Measurements from ENCODE around the gene CCSAP.
"Not testable (repeated sequence)": the region's sequence is repeated elsewhere in the genome, so short reads cannot be mapped to it uniquely, and the experiment has no call there.

The CCSAP gene

DNA sequence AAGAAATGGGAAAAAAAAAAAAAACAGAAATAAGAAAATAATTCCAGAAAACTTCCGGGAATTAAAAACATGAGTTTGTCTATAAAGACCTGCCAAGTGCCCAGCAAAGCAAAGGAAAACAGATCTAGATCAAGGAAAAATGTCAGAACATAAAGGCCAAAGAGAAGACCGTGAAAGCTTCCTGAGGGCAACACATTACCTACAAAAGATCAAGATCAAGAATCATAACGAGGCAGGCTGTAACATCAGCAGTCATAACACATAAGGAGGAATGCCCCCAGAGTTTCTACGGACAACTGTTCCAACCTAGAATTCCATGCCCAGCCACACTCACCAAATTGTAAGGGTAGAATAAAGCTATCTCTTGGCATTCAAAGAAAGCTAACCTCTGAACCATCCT lies 3.8 kb downstream of the CCSAP start:
- no peak overlapping the region for H3K4me3 ChIP-seq (ENCODE audit: low read length)
- peaks cover 14% of the 10 kb centered on the region for H3K4me1 ChIP-seq (ENCODE audit: control insufficient read depth, insufficient read depth, low read length)
- no peaks in the 10 kb centered on the region for H3K36me3 ChIP-seq (ENCODE audit: control insufficient read depth, insufficient read depth, low read length)
- H3K9ac ChIP-seq (ENCODE audit: low read length) = no peak overlapping the region
- H3K9me3 ChIP-seq (ENCODE audit: control insufficient read depth, low read length) = no peaks in the 10 kb centered on the region
- H3K27me3 ChIP-seq (ENCODE audit: control insufficient read depth, insufficient read depth, low read length) = peaks cover 1% of the 10 kb centered on the region

- Histone ChIP-seq H3K9me3 (ENCODE audit: control insufficient read depth, low read length) (no peaks in the 10 kb centered on the region), H3K9ac (ENCODE audit: low read length) (no peak overlapping the region), H3K36me3 (ENCODE audit: control insufficient read depth, insufficient read depth, low read length) (no peaks in the 10 kb centered on the region), H3K27me3 (ENCODE audit: control insufficient read depth, insufficient read depth, low read length) (no peaks in the 10 kb centered on the region), H3K4me3 (ENCODE audit: low read length) (no peak overlapping the region), H3K4me1 (ENCODE audit: control insufficient read depth, insufficient read depth, low read length) (peaks cover 3% of the 10 kb centered on the region)
Measured at GRCh38 chr1:229336345-229336744, 6.5 kb downstream of the CCSAP start.

- H3K9me3 ChIP-seq (ENCODE audit: control insufficient read depth, low read length) = no peaks in the 10 kb centered on the region
- no peak overlapping the region for H3K4me3 ChIP-seq (ENCODE audit: low read length)
- H3K4me1 ChIP-seq (ENCODE audit: control insufficient read depth, insufficient read depth, low read length) = no peaks in the 10 kb centered on the region
- no peaks in the 10 kb centered on the region for H3K27me3 ChIP-seq (ENCODE audit: control insufficient read depth, insufficient read depth, low read length)
- H3K36me3 ChIP-seq (ENCODE audit: control insufficient read depth, insufficient read depth, low read length) = no peaks in the 10 kb centered on the region
- H3K9ac ChIP-seq (ENCODE audit: low read length) = no peak overlapping the region
Measured at GRCh38 chr1:229334716-229335115, 8.1 kb downstream of the CCSAP start.

- Histone ChIP-seq H3K4me3 (ENCODE audit: low read length) (no peak overlapping the region), H3K36me3 (ENCODE audit: control insufficient read depth, insufficient read depth, low read length) (no peaks in the 10 kb centered on the region)
Measured at GRCh38 chr1:229334269-229334668, 8.6 kb downstream of the CCSAP start.

GRCh38 chr1:229328598-229329362 lies 14.1 kb downstream of the CCSAP start:
- H3K4me1 ChIP-seq (ENCODE audit: control insufficient read depth, insufficient read depth, low read length) = no peaks in the 10 kb centered on the region
- H3K4me3 ChIP-seq (ENCODE audit: low read length) = no peak overlapping the region
- no peaks in the 10 kb centered on the region for H3K36me3 ChIP-seq (ENCODE audit: control insufficient read depth, insufficient read depth, low read length)
- no peaks in the 10 kb centered on the region for H3K9me3 ChIP-seq (ENCODE audit: control insufficient read depth, low read length)
- H3K27me3 ChIP-seq (ENCODE audit: control insufficient read depth, insufficient read depth, low read length) = no peaks in the 10 kb centered on the region
- H3K9ac ChIP-seq (ENCODE audit: low read length) = no peak overlapping the region

More at GRCh38 chr1:229334269-229334668, 8.6 kb downstream of the CCSAP start:
- Histone ChIP-seq H3K9me3 (ENCODE audit: control insufficient read depth, low read length) (no peaks in the 10 kb centered on the region), H3K27me3 (ENCODE audit: control insufficient read depth, insufficient read depth, low read length) (no peaks in the 10 kb centered on the region), H3K4me1 (ENCODE audit: control insufficient read depth, insufficient read depth, low read length) (no peaks in the 10 kb centered on the region), H3K9ac (ENCODE audit: low read length) (no peak overlapping the region)

GRCh38 chr1:229327765-229328164 lies 15.1 kb downstream of the CCSAP start:
- not testable (repeated sequence) for H3K36me3 ChIP-seq (ENCODE audit: control insufficient read depth, insufficient read depth, low read length)

DNA sequence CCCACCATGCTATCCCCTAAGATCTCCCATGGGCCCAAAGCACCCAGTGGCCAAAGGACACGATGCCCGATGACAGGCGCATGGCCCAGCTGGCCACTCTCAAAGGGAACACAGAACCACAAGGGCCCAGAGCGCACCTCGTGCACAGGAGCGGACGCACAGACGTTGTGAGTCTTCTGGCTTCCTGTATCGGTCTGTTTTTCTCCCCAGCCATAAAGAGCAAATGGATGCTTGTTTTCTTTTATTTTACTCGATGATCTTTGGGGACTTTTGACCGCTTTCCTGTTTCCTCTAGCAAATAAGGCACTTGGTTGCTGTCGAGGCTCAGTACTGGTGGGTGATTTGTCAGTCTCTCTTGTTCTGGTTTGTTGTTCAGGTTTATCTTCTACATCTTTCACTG lies 16.2 kb downstream of the CCSAP start:
- no peaks in the 10 kb centered on the region for H3K36me3 ChIP-seq (ENCODE audit: control insufficient read depth, insufficient read depth, low read length)
- H3K4me3 ChIP-seq (ENCODE audit: low read length) = no peak overlapping the region
- H3K4me1 ChIP-seq (ENCODE audit: control insufficient read depth, insufficient read depth, low read length) = no peaks in the 10 kb centered on the region
- no peaks in the 10 kb centered on the region for H3K9me3 ChIP-seq (ENCODE audit: control insufficient read depth, low read length)
- no peaks in the 10 kb centered on the region for H3K27me3 ChIP-seq (ENCODE audit: control insufficient read depth, insufficient read depth, low read length)
- no peak overlapping the region for H3K9ac ChIP-seq (ENCODE audit: low read length)

More at GRCh38 chr1:229327765-229328164, 15.1 kb downstream of the CCSAP start:
- not testable (repeated sequence) for H3K4me3 ChIP-seq (ENCODE audit: low read length); H3K4me1 ChIP-seq (ENCODE audit: control insufficient read depth, insufficient read depth, low read length); H3K9ac ChIP-seq (ENCODE audit: low read length); H3K27me3 ChIP-seq (ENCODE audit: control insufficient read depth, insufficient read depth, low read length); H3K9me3 ChIP-seq (ENCODE audit: control insufficient read depth, low read length)

- no peaks in the 10 kb centered on the region for H3K36me3 ChIP-seq (ENCODE audit: control insufficient read depth, insufficient read depth, low read length)
- no peaks in the 10 kb centered on the region for H3K9me3 ChIP-seq (ENCODE audit: control insufficient read depth, low read length)
- H3K4me1 ChIP-seq (ENCODE audit: control insufficient read depth, insufficient read depth, low read length) = no peaks in the 10 kb centered on the region
- H3K4me3 ChIP-seq (ENCODE audit: low read length) = no peak overlapping the region
- no peak overlapping the region for H3K9ac ChIP-seq (ENCODE audit: low read length)
- no peaks in the 10 kb centered on the region for H3K27me3 ChIP-seq (ENCODE audit: control insufficient read depth, insufficient read depth, low read length)
Measured at GRCh38 chr1:229325853-229326487, 16.9 kb downstream of the CCSAP start.

DNA sequence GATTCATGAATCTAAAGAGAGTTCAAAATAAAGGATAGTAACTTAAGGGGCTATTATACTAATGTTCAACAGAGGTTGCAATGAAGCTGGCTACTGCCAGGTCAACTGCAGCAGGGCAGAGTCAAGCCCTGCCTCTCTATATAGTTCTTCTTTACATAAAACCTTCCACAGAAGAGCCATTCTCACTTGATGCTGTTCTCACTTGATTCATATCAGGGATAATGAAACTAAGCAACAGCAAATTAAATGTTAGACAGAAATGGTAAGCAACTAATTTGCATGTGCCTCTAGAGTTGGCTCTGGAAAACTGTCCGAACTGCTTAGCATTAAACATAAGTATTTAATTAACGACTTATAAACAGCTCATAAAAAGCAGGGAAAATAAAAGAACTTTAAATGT lies 17.4 kb downstream of the CCSAP start:
- H3K4me3 ChIP-seq (ENCODE audit: low read length) = no peak overlapping the region

DNA sequence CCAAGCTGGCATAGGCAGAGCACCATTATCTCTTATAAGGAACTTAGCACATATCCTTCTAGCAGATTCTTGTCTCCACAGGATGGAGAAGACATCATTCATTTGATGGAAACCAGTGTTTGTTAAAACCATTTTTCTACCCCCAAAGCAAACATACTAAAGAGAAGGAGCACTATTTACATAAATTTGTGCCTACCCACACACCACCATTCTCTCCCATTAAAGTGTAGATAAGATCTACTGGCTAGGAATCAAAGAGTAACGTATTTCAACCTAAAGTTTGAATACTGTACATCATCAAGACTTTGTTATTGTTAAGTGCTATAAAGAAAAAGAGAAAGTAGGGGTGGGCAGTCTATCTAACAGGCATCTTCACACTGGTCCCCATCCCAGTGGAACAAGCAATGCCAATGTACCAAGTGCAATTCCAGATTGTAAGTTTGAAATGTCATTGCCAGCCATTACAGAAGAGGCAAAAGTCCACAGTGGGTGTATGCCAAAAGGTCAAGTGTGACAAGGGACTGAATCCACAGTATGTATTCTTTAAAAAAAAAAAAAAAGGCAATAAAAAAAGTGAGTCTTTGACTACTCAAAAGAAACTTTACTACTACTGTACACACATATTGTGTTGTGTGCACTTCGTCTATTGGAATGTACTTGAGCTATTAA lies 18.8 kb downstream of the CCSAP start:
- no peaks in the 10 kb centered on the region for H3K4me1 ChIP-seq (ENCODE audit: control insufficient read depth, insufficient read depth, low read length)
- H3K36me3 ChIP-seq (ENCODE audit: control insufficient read depth, insufficient read depth, low read length) = no peaks in the 10 kb centered on the region
- no peak overlapping the region for H3K9ac ChIP-seq (ENCODE audit: low read length)
- H3K9me3 ChIP-seq (ENCODE audit: control insufficient read depth, low read length) = no peaks in the 10 kb centered on the region
- no peak overlapping the region for H3K4me3 ChIP-seq (ENCODE audit: low read length)
- H3K27me3 ChIP-seq (ENCODE audit: control insufficient read depth, insufficient read depth, low read length) = no peaks in the 10 kb centered on the region

More for the DNA sequence above, 17.4 kb downstream of the CCSAP start:
- Histone ChIP-seq H3K9me3 (ENCODE audit: control insufficient read depth, low read length) (no peaks in the 10 kb centered on the region), H3K4me1 (ENCODE audit: control insufficient read depth, insufficient read depth, low read length) (no peaks in the 10 kb centered on the region), H3K36me3 (ENCODE audit: control insufficient read depth, insufficient read depth, low read length) (no peaks in the 10 kb centered on the region), H3K27me3 (ENCODE audit: control insufficient read depth, insufficient read depth, low read length) (no peaks in the 10 kb centered on the region), H3K9ac (ENCODE audit: low read length) (no peak overlapping the region)

DNA sequence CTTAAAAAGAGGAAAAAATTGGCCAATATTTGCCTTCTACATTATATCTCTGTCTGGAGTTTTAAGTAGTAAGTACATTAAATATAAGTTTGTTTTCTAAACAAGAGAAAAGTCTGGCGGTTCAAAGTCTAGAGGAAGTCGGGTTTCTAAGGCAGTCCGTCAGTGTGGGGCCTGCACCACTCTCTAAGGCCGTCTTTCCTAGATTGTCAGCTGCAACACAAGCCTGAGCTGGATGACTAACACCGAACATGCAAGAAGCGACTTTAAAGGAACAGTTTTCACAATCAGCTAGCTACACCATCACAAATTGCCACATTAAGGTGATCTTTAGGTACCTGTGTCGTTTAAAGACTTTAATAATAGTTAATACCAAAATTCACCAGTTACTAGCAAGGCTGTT lies 19.6 kb downstream of the CCSAP start:
- Histone ChIP-seq H3K36me3 (ENCODE audit: control insufficient read depth, insufficient read depth, low read length) (no peaks in the 10 kb centered on the region), H3K4me1 (ENCODE audit: control insufficient read depth, insufficient read depth, low read length) (no peaks in the 10 kb centered on the region), H3K9ac (ENCODE audit: low read length) (no peak overlapping the region), H3K27me3 (ENCODE audit: control insufficient read depth, insufficient read depth, low read length) (no peaks in the 10 kb centered on the region), H3K9me3 (ENCODE audit: control insufficient read depth, low read length) (no peaks in the 10 kb centered on the region), H3K4me3 (ENCODE audit: low read length) (no peak overlapping the region)

- no peaks in the 10 kb centered on the region for H3K36me3 ChIP-seq (ENCODE audit: control insufficient read depth, insufficient read depth, low read length)
- H3K9ac ChIP-seq (ENCODE audit: low read length) = no peak overlapping the region
- no peaks in the 10 kb centered on the region for H3K4me1 ChIP-seq (ENCODE audit: control insufficient read depth, insufficient read depth, low read length)
- H3K9me3 ChIP-seq (ENCODE audit: control insufficient read depth, low read length) = no peaks in the 10 kb centered on the region
- H3K4me3 ChIP-seq (ENCODE audit: low read length) = no peak overlapping the region
- H3K27me3 ChIP-seq (ENCODE audit: control insufficient read depth, insufficient read depth, low read length) = no peaks in the 10 kb centered on the region
Measured at GRCh38 chr1:229319487-229319886, 23.4 kb downstream of the CCSAP start.

Data from mucosa of stomach (tissue), 1 donor.